Fibroblast of lung (primary cell): Measurements from ENCODE around the gene CCDC180. TPM values are rescaled to one million over a fixed set of nuclear protein-coding genes. Genes with fewer than 3 reads are reported as not detected.

Source experiments
- DNase-seq, 2 donors: peaks; one replicate each; pipeline versions ENCODE4 v3.0.0 to v3.0.0-alpha.2; 2010; ENCODE audit warnings: low read depth in 2 of 2
- H2AFZ ChIP-seq: 2 replicates; pipeline ENCODE4 v1.5.1; 2012; ENCODE audit warnings: low read length, control low read depth, inconsistent platforms
- H3K27ac ChIP-seq: 2 replicates; pipeline ENCODE4 v1.5.1; 2011; ENCODE audit warnings: low read length, control low read depth; ENCODE audit not compliant: insufficient read depth
- H3K27me3 ChIP-seq: 2 replicates; pipeline ENCODE4 v1.5.1; 2011; ENCODE audit warnings: mild to moderate bottlenecking, low read length; ENCODE audit not compliant: control insufficient read depth, insufficient read depth
- H3K36me3 ChIP-seq: 2 replicates; pipeline ENCODE4 v1.5.1; 2011; ENCODE audit warnings: low read length; ENCODE audit not compliant: control insufficient read depth, insufficient read depth
- H3K4me1 ChIP-seq: 2 replicates; pipeline ENCODE4 v1.5.1; 2011; ENCODE audit warnings: low read length; ENCODE audit not compliant: control insufficient read depth, insufficient read depth; ENCODE audit errors: extremely low read depth
- H3K4me2 ChIP-seq: 2 replicates; pipeline ENCODE4 v1.5.1; 2011; ENCODE audit warnings: low read length, control low read depth; ENCODE audit not compliant: insufficient read depth; ENCODE audit errors: extremely low read depth
- H3K4me3 ChIP-seq, 4 experiments: fragments of 200-600 bp in 1 of 4; sonication (generic) in 1 of 4; replicated peaks in 1 of 4; 2 replicates each; pipeline ENCODE4 v1.5.1; 2011 to 2016; ENCODE audit warnings: low read length in 4 of 4, low read depth in 3 of 4, mild to moderate bottlenecking in 3 of 4, control low read depth in 2 of 4, inconsistent platforms in 1 of 4, mixed read lengths in 1 of 4; ENCODE audit not compliant: insufficient read depth in 1 of 4; ENCODE audit errors: control extremely low read depth in 1 of 4
- H3K79me2 ChIP-seq: 2 replicates; pipeline ENCODE4 v1.5.1; 2012; ENCODE audit warnings: mild to moderate bottlenecking, low read length, inconsistent platforms; ENCODE audit not compliant: control insufficient read depth, insufficient read depth
- H3K9ac ChIP-seq: 2 replicates; pipeline ENCODE4 v1.5.1; 2011; ENCODE audit warnings: mild to moderate bottlenecking, low read length, control low read depth; ENCODE audit not compliant: insufficient read depth
- H3K9me3 ChIP-seq: 2 replicates; pipeline ENCODE4 v1.5.1; 2012; ENCODE audit warnings: low read depth, low read length; ENCODE audit not compliant: control insufficient read depth, insufficient read depth
- H4K20me1 ChIP-seq: 2 replicates; pipeline ENCODE4 v1.5.1; 2011; ENCODE audit warnings: low read length; ENCODE audit not compliant: control insufficient read depth, insufficient read depth; ENCODE audit errors: extremely low read depth
- CTCF ChIP-seq, 2 donors: IDR thresholded peaks in 1 of 2; conservative IDR thresholded peaks in 1 of 2; 1 replicate in 1 of 2; 2 replicates in 1 of 2; pipeline ENCODE4 v1.5.1; 2011 to 2012; ENCODE audit warnings: low read length in 2 of 2, control low read depth in 1 of 2, inconsistent platforms in 1 of 2, low read depth in 1 of 2, mild to moderate bottlenecking in 1 of 2
- EZH2 ChIP-seq: IDR thresholded peaks from 2 replicates; pipeline ENCODE4 v1.5.1; 2012; ENCODE audit warnings: low read length, control low read depth, mild to moderate bottlenecking; ENCODE audit errors: missing control alignments
- polyA plus RNA-seq, 2 donors: library from polyadenylated mRNA; depleted of rRNA in 1 of 2; stranded (reverse) in 1 of 2; unstranded in 1 of 2; fragments of >200 nt; gene quantifications; 2 replicates each; pipeline ENCODE4 v1.2.1, GENCODE V29; 2011 to 2012; ENCODE audit warnings: missing spikeins in 1 of 2
- total RNA-seq: library from RNA; depleted of rRNA; stranded (reverse); fragments of >200 nt; gene quantifications from 2 replicates; pipeline ENCODE4 v1.2.1, GENCODE V29; 2014

CCDC180 gene
- total and polyA plus RNA-seq, 2 donors (not counting 1 experiment from before 2014, with no cell fraction given), result 0.73 to 2.5 TPM

DNA sequence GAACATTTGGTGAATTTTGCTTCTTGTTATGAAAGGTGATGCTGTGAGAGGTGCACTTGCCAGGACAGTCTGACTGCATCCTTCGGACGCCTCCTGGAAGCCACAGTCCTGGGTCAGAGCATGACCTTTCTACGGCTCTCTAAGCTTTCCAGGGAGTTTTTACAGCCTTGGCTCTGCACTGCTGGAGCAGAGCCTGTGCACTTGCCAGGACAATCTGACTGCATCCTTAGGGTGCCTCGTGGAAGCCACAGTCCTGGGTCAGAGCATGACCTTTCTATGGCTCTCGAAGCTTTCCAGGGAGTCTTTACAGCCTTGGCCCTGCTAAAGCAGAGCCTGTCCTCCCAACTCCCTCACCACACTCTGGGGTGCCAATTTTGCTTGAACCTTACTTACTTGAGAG, 49.6 kb downstream of the CCDC180 start:
- DNase-seq, result no peak
- Histone ChIP-seq H3K4me1 (no peaks in the 10 kb centered on the region), H3K27ac (no peak overlapping the region), H3K4me3 (no peak overlapping the region), H2AFZ (no peak overlapping the region), H3K27me3 (no peaks in the 10 kb centered on the region), H4K20me1 (no peaks in the 10 kb centered on the region), H3K79me2 (no peaks in the 10 kb centered on the region), H3K9me3 (no peaks in the 10 kb centered on the region), H3K9ac (no peak overlapping the region), H3K4me2 (no peak overlapping the region), H3K36me3 (no peaks in the 10 kb centered on the region)
- TF ChIP-seq EZH2, result no peak
- no peak for TF ChIP-seq CTCF (conservative IDR thresholded peaks at IDR 0.05 in 1 of 2, IDR thresholded peaks at IDR 0.05 in 1 of 2; ENCODE audit: low read depth in 1 of 2, low read length in 2 of 2)

Other genes starting within 250 kb of the CCDC180 start
- 9.0 and 14.7 TPM in 2 replicates for gene TDRD7, start 104.4 kb downstream of the CCDC180 start, total RNA-seq
- 9.8 and 10.5 TPM in 2 replicates for gene TDRD7, start 104.4 kb downstream of the CCDC180 start, polyA plus RNA-seq
- 2.6 and 4.0 TPM in 2 replicates for gene TMOD1, start 194.0 kb downstream of the CCDC180 start, total RNA-seq
- 0.98 and 3.6 TPM in 2 replicates for gene TMOD1, start 194.0 kb downstream of the CCDC180 start, polyA plus RNA-seq